GM12874 (cell line): Measurements from ENCODE around the gene WDR49.

Experiments
- TF ChIP-seq, protein P1 (sequence below): IDR thresholded peaks from 2 replicates; pipeline ENCODE4 v1.5.1; 2011; ENCODE audit warnings: low read depth, mild to moderate bottlenecking, control low read depth, low read length, moderate library complexity; ENCODE audit not compliant: insufficient read depth

The WDR49 gene

GRCh38 chr3:167656821-167657220 lies 3.1 kb upstream of the WDR49 start:
- TF ChIP-seq, protein P1, sequence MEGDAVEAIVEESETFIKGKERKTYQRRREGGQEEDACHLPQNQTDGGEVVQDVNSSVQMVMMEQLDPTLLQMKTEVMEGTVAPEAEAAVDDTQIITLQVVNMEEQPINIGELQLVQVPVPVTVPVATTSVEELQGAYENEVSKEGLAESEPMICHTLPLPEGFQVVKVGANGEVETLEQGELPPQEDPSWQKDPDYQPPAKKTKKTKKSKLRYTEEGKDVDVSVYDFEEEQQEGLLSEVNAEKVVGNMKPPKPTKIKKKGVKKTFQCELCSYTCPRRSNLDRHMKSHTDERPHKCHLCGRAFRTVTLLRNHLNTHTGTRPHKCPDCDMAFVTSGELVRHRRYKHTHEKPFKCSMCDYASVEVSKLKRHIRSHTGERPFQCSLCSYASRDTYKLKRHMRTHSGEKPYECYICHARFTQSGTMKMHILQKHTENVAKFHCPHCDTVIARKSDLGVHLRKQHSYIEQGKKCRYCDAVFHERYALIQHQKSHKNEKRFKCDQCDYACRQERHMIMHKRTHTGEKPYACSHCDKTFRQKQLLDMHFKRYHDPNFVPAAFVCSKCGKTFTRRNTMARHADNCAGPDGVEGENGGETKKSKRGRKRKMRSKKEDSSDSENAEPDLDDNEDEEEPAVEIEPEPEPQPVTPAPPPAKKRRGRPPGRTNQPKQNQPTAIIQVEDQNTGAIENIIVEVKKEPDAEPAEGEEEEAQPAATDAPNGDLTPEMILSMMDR = no peak

DNA sequence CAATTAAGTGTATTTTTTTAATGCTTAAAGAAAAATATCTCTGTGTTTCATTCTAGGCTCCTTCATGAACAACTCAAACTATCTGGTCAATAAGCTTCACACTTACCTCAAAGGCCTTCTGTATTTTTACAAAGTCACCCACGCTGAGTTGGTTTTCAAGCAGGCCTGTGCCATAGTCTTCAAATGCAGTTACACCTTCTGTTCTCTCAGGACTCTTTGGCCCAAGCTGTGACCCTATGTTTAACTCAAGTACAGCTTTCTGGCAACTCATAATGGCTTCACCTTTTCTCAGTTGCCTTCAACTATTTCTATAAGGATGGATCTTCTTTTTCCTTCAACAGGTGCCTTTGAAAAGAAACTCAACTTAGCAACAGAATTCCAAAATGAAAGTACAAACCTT lies 587 bp downstream of the WDR49 start:
- TF ChIP-seq, protein P1 = no peak

GRCh38 chr3:167651826-167652225 lies 1.9 kb downstream of the WDR49 start:
- TF ChIP-seq, protein P1 = no peak

GRCh38 chr3:167650459-167650858 lies 3.3 kb downstream of the WDR49 start:
- TF ChIP-seq, protein P1 = no peak

DNA sequence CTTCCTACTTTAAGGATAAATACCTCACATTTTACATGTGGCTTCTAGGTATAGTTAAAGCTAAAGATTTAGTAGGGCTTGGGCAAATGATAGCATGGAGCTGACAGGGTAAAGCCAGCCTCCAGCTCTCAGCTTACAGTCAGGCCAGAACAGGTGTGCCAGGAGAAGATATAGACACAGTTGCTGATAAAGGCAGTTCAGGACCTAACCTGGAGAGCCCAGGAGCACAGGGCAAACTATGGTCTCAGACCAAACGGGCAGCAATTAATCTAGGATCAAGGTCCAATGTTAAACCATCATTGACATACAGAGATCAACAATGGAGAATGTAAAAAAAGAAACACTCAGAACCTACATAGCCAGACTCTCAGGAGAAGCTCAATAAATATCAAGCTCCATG lies 4.0 kb downstream of the WDR49 start:
- TF ChIP-seq, protein P1 = no peak

DNA sequence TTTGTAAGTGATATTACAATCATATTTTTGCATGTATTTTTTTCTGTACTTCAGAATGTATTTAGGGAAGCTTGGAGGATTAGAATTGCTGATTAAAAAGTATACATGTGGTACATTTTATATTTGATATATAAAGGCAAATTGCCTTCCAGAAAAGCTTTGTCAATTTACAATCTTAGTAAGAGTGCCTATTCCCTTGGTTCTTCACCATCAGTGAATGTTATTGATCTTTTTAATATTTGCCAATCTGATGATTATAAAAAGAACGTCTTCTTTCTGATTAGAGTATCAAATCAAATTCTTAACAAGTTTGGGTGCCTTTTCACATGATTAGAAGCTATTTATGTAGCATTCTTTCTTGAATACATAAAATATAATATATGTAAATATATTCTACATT lies 9.1 kb downstream of the WDR49 start:
- TF ChIP-seq, protein P1 = no peak

DNA sequence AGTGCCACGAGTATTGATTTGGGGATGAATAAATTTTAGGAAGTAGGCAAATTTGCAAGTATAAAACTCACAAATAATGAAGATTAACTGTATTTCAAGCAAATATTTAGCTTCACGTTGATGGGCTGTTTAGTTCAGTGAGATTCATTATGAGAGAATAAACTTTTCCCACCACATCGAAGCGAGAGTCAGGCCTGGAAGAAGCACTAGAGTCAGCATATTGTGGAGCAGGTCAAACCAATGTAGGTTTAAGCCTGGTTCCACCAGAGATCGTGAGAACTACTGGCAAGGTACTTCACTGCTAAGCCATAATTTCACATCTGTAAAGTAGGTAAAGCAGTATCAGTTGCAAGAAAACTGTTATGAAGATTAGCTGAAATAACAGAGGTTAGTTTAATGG lies 22.3 kb downstream of the WDR49 start:
- TF ChIP-seq, protein P1 = no peak

- TF ChIP-seq, protein P1 = no peak
These were observed 27.3 kb downstream of the WDR49 start for GRCh38 chr3:167626490-167626889.
